Measurements from ENCODE around the gene ZBTB7C.

Gene ZBTB7C

DNA sequence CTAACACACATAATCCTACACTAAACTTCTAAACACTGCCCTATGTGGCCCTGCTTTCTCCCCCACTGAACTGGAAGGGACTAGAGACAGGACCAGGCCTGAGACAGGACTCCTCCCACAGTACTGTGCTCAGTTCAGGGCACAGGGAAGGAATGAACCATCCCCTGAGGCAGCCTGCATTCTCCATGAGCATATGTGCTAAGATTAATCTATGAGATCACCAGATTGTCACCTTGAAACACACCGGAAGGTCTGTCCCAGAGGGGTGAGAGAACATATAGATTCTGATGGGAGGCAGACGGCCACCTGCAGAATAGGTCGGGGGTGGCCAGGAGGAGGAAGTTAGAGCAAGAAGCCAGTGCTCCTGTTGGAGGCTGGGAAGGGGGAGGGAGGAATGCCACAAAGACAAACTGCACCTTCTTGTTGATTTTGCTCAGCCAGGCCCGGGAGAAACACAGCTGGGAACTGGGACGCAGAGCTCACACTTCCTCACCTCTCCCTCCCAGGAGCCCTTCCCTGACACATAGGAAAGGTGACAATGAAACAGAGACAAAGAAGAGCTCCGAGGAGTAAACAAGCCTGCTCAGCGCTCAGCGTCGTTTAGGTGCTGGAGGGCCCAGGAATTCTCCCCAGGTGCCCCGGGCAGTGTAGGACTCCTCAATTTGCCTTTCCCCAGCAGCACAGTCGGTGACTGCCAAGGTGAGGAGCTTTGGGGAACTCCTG, 52.1 kb downstream of the ZBTB7C start:
- in situ Hi-C loops (cut with MboI; ENCODE audit: low sequenced_read_pairs, unreplicated experiment), result no loop called here
- no peak for DNase-seq (ENCODE audit: low spot score)
- TF ChIP-seq, protein P1, sequence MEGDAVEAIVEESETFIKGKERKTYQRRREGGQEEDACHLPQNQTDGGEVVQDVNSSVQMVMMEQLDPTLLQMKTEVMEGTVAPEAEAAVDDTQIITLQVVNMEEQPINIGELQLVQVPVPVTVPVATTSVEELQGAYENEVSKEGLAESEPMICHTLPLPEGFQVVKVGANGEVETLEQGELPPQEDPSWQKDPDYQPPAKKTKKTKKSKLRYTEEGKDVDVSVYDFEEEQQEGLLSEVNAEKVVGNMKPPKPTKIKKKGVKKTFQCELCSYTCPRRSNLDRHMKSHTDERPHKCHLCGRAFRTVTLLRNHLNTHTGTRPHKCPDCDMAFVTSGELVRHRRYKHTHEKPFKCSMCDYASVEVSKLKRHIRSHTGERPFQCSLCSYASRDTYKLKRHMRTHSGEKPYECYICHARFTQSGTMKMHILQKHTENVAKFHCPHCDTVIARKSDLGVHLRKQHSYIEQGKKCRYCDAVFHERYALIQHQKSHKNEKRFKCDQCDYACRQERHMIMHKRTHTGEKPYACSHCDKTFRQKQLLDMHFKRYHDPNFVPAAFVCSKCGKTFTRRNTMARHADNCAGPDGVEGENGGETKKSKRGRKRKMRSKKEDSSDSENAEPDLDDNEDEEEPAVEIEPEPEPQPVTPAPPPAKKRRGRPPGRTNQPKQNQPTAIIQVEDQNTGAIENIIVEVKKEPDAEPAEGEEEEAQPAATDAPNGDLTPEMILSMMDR (IDR thresholded peaks at IDR 0.05; ENCODE audit: borderline replicate concordance, control extremely low read depth, extremely low read depth, insufficient read depth, missing control alignments), result no peak

DNA sequence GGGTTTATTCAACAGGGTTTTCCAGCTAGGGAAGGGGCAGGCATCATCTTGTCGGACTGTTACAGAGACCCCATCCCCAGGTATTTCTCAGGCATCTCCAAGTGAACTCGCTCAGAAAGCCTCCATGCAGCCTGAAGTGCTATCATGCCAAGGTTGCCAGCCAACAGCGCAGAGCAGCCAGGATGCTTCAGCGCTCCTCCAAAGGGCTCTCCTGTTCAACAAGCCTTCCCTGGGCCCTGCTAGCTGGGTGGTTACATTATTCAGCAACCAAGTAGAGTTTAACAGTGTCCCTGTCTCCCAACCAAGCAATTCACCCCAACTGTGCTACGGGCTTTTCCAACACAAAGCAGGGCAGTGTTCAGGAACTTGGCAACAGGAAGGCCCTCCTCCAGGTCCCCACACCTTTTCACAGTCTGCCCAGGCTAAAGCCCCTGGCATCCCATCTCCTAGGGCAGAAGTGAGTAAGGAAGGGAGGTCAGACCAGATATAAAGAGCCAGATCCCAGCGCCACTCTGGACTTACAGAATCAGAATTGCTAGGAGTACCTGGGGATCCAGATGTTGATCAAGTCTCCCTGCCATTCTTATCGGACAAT, 52.9 kb downstream of the ZBTB7C start:
- DNase-seq (ENCODE audit: low spot score), result no peak
- in situ Hi-C loops (cut with MboI; ENCODE audit: low sequenced_read_pairs, unreplicated experiment), result no loop called here
- TF ChIP-seq, protein P1 (IDR thresholded peaks at IDR 0.05; ENCODE audit: borderline replicate concordance, control extremely low read depth, extremely low read depth, insufficient read depth, missing control alignments), result no peak

- in situ Hi-C loops (cut with MboI; ENCODE audit: low sequenced_read_pairs, unreplicated experiment), result no loop called here
Measured at GRCh38 chr18:48355276-48356115, 53.7 kb downstream of the ZBTB7C start.

DNA sequence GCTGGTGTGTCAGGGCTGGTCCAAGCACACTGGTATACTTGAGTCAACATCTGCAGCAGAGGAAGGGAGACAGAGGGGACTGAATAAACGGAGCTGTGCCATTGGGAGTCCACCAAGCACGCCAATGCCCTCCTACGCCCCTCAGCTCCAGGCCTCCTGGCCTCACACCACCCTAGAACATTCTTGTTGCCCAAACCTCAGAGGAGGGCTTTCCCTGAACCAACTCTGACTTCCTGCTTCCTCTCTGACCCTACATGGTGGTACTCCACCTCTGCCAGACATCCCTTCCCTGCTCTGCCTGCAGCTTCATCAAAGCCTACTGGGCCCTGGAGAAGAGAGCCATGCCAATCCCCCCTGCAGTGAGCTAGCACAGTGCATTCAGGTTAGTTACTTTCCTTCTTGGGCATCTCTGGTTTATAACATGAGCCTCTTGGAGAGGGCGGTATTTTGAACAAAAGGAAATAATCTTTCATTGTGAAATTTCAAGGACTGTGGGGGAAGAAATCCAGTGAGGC, 54.4 kb downstream of the ZBTB7C start:
- in situ Hi-C loops (cut with MboI; ENCODE audit: low sequenced_read_pairs, unreplicated experiment), result no loop called here
- DNase-seq (ENCODE audit: low spot score), result no peak
- TF ChIP-seq, protein P1 (IDR thresholded peaks at IDR 0.05; ENCODE audit: borderline replicate concordance, control extremely low read depth, extremely low read depth, insufficient read depth, missing control alignments), result no peak

More at GRCh38 chr18:48355276-48356115, 53.7 kb downstream of the ZBTB7C start:
- TF ChIP-seq, protein P1 (IDR thresholded peaks at IDR 0.05; ENCODE audit: borderline replicate concordance, control extremely low read depth, extremely low read depth, insufficient read depth, missing control alignments), result no peak
- DNase-seq (ENCODE audit: low spot score), result no peak

- in situ Hi-C loops (cut with MboI; ENCODE audit: low sequenced_read_pairs, unreplicated experiment), result no loop called here
- TF ChIP-seq, protein P1 (IDR thresholded peaks at IDR 0.05; ENCODE audit: borderline replicate concordance, control extremely low read depth, extremely low read depth, insufficient read depth, missing control alignments), result no peak
- DNase-seq (ENCODE audit: low spot score), result no peak
Measured at GRCh38 chr18:48352051-48352755, 57.0 kb downstream of the ZBTB7C start.
